KOPT-K1 (cell line): ENCODE measurements around the gene CHMP4A.

Experiments
- H3K27ac ChIP-seq: fragments of 200-600 bp; sonication (generic); 2 replicates; pipeline ENCODE4 v1.5.1; 2016; ENCODE audit warnings: antibody characterized with exemption, mild to moderate bottlenecking, low read depth, low read length; ENCODE audit not compliant: poor library complexity, severe bottlenecking
- H3K36me3 ChIP-seq: fragments of 200-600 bp; sonication (generic); 2 replicates; pipeline ENCODE4 v1.5.1; 2017; ENCODE audit warnings: antibody characterized with exemption, mild to moderate bottlenecking, low read length, moderate library complexity; ENCODE audit not compliant: insufficient read depth
- H3K9me3 ChIP-seq: fragments of 200-600 bp; sonication (generic); 2 replicates; pipeline ENCODE4 v1.5.1; 2017; ENCODE audit warnings: antibody characterized with exemption, low read length, mild to moderate bottlenecking; ENCODE audit not compliant: insufficient read depth, poor library complexity, severe bottlenecking

CHMP4A gene, protein sequence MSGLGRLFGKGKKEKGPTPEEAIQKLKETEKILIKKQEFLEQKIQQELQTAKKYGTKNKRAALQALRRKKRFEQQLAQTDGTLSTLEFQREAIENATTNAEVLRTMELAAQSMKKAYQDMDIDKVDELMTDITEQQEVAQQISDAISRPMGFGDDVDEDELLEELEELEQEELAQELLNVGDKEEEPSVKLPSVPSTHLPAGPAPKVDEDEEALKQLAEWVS

DNA sequence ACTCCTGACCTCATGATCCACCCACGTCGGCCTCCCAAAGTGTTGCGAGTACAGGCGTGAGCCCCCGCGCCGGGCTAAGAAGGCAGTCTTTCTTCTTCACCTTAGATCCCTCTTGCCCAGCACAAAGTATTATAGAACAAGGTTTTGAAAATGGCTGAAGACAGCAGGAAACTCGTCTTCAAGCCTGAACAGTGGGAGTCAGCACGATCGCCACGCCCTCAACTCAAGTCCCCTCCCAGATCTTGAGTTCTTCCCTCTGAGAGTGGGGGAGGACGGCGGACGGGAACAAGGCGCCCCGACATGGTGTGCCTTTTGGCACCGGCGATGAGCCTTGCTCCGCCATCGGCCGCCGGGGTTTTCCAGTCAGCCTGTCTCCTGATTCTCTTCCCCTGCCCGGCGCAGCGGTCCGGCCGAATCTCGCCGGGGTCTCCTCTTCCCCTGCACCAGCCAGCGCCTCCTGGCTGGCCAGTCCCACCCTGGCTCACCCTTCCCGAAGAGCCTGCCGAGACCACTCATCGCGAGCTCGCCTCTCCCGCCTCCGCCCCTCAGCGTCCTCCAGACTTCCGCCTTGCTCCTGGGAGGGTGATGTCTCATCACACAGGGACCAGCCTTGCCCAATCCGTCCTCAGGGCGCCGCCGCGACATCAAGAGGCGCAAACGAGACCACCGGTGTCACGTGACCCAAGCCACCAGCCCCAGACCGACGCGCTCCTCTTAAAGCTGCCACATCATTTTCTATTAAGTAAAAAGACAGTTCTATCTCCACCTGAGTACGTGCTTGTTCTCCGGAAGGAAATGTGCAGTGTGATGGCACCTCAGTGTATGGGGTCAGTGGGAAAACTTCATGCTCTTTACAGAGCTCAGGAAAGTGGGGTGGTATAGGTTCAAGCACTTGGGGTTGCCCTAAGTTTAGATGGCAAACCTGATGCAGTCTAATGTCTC, at the start of gene CHMP4A:
Gene CHMP4A, minus strand, starts transcription at position 565 of the 942 bp plus-strand sequence. Its CDS starts 49 bp downstream, at position 516.
- H3K36me3 ChIP-seq, result peaks cover 50% of the 10 kb centered on the region
- H3K27ac ChIP-seq, result peak within 1 kb of the TSS; percentile 88
- H3K9me3 ChIP-seq, result no peaks in the 10 kb centered on the region

DNA sequence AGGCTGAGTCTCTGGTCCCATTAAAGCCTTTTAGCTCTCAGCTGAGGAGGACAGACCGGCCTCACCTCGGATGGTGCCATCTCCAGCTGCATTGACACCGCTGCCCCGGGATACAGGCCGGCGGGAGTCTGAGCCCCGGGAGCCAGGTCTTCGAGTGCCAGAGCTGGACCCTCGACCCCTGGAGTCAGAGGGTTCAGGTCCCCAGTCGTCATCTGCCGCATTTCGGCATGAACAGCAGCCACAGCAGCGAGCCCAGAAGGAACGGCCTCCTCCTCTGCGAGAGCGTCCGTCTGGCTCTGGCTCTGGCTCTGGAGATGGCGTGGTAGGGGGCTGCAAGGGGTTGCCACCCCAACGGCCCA, 48.7 kb upstream of the CHMP4A start:
- no peak overlapping the region for H3K27ac ChIP-seq
- H3K36me3 ChIP-seq, result peaks cover 11% of the 10 kb centered on the region; the same call in 1 of the 2 replicates
- H3K9me3 ChIP-seq, result no peaks in the 10 kb centered on the region

DNA sequence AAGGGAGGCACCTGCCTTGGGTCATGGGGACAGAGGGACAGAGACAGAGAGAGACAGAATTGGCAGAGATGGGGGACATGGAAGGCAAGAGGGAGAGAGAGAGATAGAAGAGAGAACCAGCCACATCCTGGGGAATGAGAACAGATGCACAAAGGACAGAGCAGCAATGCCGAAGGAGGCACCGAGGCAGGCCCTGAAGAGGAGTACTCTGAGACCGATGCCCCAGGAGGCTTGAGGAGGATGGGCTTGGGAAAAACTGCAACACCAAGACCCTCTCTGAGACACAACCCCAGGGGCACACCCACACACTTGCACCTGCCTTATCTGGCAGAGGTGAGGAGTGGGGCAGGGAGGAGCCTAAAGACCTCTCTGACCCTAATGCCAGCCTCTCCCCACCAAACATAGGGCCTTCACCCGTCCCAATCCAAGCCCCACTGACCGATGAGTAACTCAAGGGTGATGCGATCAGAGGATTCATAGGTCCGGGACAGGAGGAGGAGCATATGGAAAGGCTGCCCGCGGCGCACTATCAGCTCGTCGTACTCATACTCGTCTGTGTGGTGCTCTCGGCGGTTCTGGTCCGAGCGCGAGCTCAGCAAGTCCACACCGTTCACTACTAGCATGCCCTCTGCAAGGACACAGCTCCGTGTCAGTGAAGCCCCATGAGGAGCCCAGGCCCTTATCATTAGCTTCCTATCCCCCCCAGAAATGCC, 48.1 kb upstream of the CHMP4A start:
- Histone ChIP-seq H3K36me3 (peaks cover 6% of the 10 kb centered on the region; the same call in 1 of the 2 replicates), H3K27ac (no peak overlapping the region), H3K9me3 (no peaks in the 10 kb centered on the region)

DNA sequence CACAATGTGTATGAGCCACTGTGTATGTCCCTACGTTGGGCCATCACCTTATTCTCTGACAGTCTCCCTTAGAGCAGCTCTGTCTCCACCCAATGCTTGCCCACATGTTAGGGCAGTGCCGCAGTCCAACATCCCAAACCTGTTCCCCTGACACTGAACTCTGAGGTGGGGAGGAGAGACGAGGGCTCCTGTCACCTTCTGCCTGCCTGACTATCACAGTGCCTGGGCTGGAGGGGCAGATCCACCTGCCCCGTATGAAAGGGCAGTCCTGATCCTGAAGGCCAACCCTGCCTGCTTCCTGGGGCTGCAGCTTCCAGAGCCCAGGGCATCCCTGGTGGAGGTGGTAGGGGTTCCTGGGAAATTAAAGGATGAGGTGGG, 47.5 kb upstream of the CHMP4A start:
- no peaks in the 10 kb centered on the region for H3K9me3 ChIP-seq
- H3K36me3 ChIP-seq, result no peaks in the 10 kb centered on the region; the same call in 1 of the 2 replicates
- no peak overlapping the region for H3K27ac ChIP-seq

DNA sequence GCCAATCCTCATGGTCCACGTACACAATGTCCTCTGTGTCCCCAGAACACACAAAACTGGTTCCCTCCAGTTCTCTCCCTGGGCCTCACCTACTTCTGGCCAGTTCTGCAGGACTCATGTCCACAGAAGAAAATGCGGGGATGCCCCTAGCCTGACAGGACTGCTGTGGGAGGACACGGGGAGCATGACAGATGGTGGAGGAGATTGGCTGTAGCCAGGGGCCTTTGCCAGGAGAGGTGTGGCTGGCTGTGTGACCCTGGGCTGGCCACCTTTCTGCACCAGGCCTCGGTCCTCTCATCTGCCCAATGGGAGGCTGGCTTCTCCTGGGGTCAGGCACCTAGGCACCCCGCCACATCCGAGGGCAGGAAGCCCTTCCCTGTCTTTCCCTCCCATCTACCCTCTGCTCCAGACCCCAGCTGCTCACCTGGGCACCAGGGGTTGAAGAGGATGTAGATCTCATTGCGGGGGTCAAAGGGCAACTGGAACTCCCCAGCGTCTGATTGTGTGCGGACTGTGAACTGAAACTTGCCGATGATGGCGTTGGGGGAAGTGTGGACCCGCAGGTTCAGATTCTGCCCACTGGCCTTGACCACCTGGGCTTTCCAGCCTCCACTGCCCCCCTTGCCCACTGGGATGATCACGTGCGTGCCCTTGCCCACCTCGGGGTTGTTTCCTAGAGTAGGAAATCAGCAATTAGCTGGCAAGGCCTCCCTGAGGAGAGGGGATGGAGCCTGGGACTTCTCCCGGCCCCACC, 46.9 kb upstream of the CHMP4A start:
- H3K27ac ChIP-seq, result no peak overlapping the region
- no peaks in the 10 kb centered on the region for H3K9me3 ChIP-seq
- H3K36me3 ChIP-seq, result no peaks in the 10 kb centered on the region

DNA sequence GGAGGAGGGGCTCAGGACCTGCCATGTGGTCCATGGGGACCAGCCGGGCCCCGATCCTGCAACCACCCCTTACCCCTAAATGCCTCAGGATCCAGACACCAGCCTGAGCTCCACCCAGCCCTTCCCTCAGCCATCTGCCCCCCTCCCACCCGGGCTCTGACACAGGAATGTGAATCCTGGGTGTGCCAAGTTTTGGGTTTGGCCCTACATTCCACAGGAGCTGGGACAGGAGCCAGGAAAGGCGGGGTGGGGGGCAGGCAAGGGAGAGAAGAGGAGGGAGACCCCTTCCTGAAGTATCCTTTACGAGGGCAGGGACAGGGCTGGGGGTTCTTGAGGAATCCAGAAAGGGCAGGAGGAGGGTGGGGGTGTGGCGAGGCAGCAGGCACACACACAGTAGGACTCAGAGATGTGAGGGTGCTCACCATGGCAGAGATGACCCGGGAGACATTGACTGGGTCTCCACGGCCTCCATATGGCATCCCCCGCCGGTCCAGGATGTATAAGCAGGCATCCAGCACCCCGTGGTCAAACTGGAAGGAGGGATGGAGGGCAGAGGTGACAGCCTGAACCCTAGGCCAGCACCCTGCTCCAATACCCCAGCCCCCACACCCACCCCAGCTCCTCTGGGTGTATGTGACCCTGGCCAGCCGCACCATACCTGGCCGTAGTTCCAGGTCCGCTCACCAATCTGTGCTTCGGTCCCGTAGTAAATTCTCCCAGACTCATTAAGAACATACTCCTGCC, 46.2 kb upstream of the CHMP4A start:
- no peaks in the 10 kb centered on the region for H3K36me3 ChIP-seq
- no peaks in the 10 kb centered on the region for H3K9me3 ChIP-seq
- H3K27ac ChIP-seq, result no peak overlapping the region

DNA sequence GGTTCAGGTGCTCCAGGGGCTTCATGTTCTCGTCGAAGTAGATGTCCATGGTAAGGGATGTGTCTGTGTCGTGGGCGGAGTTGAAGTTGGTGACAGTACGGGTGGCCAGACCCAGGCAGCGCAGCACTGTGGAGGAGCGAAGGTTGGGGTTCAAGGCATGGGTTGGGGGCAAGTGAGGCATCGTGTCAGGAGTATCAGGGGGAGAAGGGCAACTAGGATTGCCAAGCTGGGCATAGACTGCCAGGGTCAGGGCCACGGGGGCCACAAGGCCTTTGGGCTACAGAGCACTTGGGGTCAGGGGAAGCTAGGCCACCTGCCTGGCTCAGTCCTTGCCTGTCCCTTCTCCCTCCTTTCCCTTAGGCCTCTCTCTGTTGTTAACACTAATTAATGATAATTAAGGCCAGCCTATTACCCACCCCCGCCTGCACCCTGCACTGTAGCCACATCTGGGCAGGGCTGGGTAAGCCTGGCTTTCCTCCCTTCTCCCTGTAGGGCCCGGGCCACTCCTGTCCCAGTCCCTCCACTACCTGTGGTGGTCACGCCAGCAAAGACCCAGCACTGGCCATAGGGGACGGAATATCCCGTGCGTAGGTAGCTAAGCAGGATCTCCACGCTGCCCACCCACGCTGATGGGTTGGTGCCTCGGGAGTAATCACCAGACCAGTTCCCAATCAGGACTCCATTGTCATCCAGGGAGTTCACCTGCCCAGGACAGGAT, 45.4 kb upstream of the CHMP4A start:
- Histone ChIP-seq H3K36me3 (no peaks in the 10 kb centered on the region), H3K9me3 (no peaks in the 10 kb centered on the region), H3K27ac (no peak overlapping the region)

DNA sequence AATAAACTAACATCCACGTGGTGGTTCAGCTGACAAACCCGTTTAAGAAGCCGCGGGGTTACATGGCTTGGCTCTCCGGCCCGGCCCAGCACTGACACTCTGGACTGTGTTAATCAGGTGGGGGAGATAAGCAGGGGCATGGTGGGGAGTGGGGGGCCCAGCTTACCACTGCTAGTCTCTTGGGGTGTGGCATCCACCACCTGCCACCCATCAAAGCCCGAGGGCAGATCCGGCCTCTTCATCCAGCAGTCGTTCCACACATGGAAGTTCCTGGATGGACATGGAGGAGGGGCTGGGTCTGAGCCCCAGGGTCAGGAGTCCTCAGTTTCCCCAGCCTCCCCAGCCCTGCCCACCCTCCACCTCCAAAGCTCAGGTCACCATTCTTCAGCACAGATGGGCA, 44.8 kb upstream of the CHMP4A start:
- Histone ChIP-seq H3K9me3 (no peaks in the 10 kb centered on the region), H3K27ac (no peak overlapping the region), H3K36me3 (no peaks in the 10 kb centered on the region)

DNA sequence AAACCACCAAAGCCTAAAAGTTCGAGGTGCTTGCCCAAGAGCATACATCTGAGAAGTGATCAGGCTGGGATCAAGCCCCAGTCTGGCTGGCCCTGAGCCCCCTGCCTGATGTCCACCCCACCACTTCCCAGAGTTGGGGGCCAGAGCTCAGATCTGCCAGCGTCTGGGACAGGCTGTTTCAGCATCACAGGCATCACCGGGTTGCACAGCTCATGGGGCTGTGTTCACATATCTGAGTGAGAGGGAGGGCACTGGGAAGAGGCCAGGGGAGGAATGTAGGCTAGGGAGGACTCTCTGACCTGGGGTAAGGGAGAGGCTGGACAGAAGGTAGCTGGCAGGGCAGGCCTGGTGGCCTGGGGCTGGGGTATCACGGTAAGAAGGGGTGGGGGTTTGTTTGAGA, 43.7 kb upstream of the CHMP4A start:
- Histone ChIP-seq H3K9me3 (no peaks in the 10 kb centered on the region), H3K27ac (no peak overlapping the region), H3K36me3 (no peaks in the 10 kb centered on the region)

DNA sequence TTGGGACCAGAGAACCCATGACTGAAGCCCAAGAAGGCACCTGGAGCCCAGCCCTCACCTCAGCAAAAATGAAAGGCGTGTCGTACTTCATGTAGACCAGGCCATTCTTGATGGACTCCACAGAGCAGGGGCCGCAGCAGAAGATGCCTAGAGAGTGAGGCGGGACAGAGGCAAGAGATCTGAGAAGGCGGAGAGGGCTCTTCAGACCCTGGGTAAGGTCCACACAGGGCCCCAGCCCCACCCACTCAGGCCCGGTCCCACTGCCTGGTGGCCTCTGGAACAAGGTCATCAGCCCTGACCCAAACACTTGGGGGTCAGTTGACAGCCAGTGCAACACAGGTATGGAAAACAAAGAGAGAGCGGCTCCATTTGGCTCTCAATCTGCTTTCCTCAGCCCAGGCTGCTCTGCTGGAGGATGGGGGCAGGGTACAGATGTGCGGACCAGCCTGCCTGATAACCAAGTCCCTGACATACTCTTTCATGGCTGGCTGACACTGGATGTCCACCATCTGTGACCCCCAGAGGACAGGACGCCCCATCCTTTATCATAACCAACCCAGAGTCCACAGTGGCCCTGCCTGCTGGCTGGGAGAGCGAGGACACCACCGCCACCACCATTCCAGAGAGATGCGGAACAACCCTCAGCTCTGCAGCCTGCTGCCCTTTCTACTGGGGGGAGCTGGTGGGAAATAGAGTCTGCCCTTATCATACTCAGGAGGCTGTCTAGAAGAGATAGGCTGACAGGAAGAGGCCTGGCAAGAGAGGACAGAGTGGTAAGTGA, 42.8 kb upstream of the CHMP4A start:
- no peaks in the 10 kb centered on the region for H3K36me3 ChIP-seq
- no peaks in the 10 kb centered on the region for H3K9me3 ChIP-seq
- H3K27ac ChIP-seq, result no peak overlapping the region

DNA sequence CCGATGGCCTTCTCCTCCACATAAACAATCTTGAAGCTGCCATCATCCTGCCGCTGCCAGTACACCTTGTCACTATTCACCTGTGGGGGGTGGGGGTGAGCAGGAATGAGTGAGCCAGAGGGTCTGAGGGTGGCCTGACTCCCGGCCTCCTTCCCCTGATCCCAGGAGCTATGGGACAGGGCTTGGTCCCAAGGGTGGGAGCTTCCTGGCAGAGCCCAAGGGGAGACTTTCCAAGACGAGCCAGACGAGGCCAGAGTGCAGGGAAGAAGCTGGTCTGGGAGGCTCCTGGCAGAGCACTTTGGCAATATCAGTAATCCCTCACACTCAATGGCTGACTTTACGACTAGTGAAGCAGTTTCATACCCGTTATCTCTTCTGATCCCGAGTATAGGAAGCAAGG, 42.1 kb upstream of the CHMP4A start:
- Histone ChIP-seq H3K36me3 (no peaks in the 10 kb centered on the region), H3K9me3 (no peaks in the 10 kb centered on the region), H3K27ac (no peak overlapping the region)

DNA sequence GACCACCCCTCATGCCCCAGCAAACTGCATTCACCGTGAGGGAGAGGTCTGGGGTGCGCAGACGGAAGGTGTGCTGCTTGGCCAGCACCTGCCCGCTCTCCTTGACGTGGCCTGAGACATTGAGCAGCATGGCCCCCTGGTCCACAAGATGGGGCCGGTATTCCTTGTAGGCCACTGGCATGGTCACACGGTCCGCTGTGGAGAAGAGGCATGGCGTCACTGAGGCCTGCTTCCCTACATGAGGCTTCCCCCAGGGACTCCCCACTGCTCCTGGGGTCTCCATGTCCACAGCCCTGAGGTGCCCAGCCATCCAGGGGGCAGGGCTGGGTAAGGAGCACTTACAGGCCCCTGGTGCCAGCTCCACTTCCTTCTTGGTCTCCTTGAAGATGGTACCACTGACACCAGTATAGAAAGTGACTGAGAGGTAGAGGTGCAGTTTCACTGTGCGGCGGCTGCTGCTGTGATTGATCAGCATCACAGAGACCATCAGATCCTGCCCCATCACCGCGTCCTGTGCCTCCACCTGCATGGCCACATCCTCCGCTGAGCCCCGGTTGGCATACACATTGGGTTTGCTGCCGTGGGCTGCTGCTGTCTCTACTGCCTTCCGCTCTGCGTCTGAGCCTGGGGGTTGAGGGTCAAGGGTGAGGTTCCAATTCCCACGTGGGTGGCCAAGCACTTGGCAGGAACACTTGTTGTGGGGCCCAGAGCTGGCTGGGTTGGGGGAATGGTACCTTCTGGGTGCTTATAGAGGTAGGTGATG, 41.5 kb upstream of the CHMP4A start:
- H3K9me3 ChIP-seq, result no peaks in the 10 kb centered on the region
- H3K27ac ChIP-seq, result no peak overlapping the region
- no peaks in the 10 kb centered on the region for H3K36me3 ChIP-seq

DNA sequence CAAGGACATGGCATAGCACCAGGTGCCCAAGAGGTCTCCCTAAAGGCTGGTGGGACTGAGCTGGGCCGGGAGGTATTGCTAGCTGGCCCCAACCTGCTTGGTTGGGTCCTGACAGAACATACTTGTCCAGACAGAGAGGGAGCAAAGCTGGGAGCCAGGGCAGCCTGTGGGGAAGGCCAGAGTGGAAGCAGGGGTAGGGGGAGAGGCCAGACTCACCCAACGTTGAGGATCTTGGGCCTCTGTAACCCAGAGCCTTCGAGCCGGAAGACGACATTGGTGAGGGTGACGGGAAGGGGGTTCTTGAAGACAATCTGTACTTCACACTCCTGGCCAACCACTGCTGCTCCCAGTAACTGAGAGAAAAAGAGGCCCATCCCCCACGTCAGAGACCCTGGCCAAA, 40.6 kb upstream of the CHMP4A start:
- Histone ChIP-seq H3K27ac (no peak overlapping the region), H3K36me3 (no peaks in the 10 kb centered on the region), H3K9me3 (no peaks in the 10 kb centered on the region)
